Measurements from ENCODE around the gene FSTL5.

Gene FSTL5

DNA sequence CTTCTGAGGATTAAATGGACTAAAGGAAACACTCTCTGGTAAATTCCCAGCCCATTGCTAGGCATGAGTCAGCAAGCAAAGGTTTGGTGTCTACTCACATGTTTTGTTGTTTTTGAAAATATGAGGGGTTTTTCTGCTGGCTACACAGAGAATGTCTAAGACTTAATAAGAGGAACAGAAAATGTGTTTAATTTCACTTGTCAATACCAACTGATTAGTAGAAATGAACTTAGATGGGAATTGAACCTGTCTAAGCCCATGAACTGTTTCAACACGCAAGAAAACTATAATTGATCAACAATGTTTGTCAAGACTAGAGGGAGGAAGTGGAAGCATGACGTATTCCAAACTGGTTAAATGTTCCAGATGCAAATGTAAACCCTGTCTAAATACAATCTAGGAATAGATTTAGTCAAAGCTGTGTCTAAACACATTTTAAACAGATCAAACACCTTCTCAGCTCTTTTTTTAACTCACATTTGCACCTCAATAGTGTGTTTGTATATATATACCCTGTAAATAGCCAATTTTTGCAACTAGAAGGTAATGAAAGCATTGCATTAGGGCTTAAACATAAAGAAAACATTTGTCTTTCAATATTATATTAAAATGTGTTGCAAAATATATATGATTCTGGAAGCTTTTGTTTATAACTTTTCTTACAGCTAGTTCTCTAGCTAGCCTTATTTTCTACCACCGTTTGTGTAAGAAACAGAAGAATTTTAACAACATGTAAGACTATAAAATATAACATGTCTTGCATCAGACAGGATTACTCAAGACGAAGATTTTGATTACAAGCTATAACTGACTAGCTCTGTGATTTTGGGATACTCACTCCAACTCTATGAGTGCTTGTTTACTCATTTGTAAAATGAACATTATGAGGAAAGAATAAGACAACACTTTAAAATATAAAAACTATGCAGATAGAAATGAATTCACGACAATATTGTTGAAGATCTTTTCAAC is 607.8 kb downstream of the FSTL5 start:
- no peak for DNase-seq

DNA sequence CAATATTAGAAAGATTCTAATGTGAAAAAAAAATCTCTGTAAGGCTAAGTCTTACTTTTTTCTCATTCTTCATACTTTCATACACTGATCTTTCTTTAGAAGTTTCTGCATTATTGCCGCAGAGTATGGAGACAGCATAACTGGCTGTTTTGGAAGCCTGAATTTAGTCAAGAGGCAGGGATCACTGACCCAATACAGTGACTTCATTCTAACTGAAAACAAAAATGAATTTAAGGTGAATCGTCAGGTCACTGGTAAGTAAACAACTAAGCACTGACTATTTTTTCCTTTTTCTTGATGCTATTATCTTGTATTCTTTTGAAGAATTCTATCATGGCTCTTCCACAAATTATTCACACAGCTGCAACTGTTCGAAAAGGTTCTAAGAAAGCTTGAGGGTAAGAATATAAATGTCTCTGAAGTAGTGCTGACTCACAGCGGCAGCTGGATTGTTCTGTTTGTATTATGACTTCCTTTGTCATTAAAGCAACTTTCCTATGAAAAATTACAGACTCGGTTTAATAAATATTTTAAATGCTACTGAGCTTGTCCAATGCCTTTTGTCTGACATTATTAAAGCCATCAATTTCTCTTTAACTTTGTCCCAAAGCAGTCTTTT is 609.3 kb downstream of the FSTL5 start:
- no peak for DNase-seq

DNA sequence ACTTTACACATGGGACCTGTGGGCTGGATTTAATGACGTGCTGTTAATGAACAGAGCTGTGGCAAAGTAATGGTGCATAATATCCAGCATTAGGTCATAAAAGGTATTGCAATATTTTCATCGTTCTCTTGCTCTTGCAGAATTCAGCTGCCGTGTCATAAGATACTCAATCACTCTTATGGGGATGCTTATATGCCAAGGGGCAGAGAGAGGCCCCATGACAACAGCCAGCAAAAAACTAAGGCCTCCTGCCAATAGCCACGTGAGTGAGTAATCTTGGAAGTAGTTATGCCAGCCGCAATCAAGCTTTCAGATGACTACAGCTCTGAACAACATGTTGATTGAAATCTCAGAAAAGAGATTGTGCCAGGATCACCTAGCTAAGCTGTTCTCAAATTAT is 616.9 kb downstream of the FSTL5 start:
- DNase-seq, result no peak

- DNase-seq, result no peak
Measured at GRCh38 chr4:161540265-161540664, 623.5 kb downstream of the FSTL5 start.

- DNase-seq, result no peak
Measured at GRCh38 chr4:161538941-161539340, 624.9 kb downstream of the FSTL5 start.

DNA sequence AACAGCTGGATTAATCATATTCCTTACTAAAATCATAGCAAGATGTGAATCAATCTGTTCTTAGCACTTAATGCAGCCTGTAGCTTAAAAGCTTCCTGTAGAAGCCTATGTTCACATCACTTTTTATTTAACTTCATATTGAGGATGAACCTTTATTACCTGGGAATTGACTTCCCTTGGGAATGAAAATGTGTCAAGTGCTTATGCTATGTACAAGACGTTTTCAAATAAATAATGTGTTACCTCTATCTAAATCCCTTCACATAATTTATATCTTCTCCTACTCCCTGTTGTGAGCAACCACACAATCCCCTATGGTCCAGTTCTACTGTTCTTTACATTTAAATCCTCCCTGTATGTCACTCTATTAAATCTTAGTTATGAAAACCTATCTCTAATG is 633.1 kb downstream of the FSTL5 start:
- no peak for DNase-seq

- DNase-seq, result no peak
Measured at GRCh38 chr4:161525121-161525520, 638.7 kb downstream of the FSTL5 start.

DNA sequence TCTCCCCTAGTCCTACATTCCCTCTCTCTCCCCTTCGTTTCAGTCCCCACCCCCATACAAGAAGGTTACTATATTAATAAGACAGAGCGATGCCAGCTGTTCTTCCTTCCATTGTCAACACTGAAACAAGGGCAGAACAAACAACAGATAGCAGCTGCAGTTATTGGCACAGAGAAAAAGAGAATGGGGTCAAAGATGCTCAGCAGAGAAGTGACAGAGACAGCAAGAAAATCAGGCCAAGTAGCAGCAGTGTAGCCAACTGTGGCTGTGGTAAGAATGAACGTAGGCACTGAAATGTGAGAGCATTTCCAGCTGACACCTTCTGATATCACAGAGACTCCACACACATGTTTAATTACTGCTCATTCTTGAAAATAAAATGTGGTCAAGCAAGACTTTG is 641.8 kb downstream of the FSTL5 start:
- no peak for DNase-seq

DNA sequence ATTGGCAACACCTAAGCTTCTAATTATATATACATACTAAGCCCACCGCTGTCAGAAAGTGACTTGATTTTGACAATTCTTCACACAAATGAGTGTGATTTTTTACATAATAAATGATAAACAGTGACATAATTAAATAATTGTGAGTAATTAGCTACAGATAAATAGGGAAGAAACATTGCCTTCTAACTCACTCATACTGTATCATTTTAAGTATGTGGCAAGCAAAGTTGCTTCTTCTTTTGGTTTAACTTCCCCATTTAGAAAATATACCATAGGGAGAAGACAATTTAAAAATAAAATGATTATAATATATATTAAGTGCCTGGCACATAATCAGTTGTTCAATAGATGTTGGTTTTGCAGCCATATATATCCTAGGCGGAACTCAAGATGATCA is 644.2 kb downstream of the FSTL5 start:
- no peak for DNase-seq

DNA sequence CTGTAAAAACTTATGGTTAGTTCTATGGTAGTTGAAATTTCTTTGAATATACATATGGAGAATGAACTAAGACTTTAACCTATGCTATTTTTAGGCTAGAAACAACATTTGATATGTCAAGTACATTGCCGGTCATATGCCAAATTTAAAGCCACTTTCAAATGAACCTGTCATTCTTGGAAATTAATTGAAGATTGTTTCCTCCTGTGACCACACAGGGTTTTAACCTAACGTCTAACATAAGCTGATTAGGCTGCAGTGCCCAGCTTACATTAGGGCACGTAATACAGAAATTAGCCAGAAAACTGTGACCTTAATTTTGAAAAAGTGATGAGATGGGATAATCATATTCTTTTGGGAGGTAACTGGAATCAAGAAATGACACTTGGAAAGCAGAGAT is 645.9 kb downstream of the FSTL5 start:
- DNase-seq, result no peak

DNA sequence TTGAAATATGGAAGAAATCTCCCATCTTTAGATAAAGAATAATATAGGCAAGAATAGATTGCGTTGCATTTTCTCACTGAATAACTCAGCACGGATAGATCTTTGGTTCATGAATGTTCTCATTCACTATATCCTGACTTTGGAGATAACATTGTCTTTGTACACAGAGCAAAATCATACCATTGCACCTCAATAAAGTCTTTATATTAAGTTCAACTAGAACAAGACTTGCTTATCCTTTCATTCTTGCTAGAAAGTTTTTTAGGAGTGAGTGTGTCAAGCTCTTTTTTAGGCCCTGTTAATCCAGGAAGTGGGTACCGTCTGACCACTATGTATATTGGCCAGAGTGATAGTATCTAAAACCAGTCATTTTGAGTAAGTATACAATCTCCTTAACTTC is 658.7 kb downstream of the FSTL5 start:
- no peak for DNase-seq

- no peak for DNase-seq
Measured at GRCh38 chr4:161498155-161498554, 665.6 kb downstream of the FSTL5 start.

DNA sequence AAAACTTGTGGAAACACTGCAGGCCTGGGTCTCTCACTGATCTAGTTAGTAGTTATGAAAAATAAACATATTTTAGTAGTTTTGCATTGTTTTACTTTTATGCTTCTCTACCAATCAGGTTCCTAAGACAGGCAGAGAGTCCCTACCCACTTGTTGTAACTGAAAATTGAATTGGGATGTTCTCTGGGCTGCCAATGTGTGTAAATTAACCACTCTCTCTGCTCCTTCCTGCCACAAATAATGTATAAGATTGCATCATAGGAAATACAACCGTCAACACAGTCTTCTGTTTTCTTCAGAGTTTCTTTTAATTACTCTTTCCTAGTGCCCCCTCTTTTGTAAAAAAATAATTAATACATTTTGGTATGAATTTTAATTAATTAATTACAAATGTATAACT is 677.3 kb downstream of the FSTL5 start:
- no peak for DNase-seq

- no peak for DNase-seq
Measured at GRCh38 chr4:161466316-161466715, 697.5 kb downstream of the FSTL5 start.

DNA sequence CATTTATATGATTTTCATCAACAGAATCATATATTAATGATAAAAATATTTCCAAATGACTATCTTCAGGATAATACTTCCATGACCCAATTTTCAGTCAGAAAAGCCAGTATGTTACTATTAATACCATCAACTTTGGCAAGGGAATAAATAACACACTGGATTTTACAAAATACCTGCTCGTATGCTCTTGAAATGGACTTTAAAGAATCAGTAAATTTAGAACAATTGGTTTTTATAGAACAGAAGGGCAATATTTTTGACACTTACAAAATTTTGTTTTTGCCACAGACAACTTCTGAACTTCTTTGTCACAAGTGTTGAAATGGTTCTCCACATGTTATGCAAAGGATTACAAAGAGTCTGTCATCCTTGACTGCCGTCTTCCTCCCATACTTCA is 700.4 kb downstream of the FSTL5 start:
- DNase-seq, result no peak

GRCh38 chr4:161457906-161458305 is 705.9 kb downstream of the FSTL5 start:
- no peak for DNase-seq

DNA sequence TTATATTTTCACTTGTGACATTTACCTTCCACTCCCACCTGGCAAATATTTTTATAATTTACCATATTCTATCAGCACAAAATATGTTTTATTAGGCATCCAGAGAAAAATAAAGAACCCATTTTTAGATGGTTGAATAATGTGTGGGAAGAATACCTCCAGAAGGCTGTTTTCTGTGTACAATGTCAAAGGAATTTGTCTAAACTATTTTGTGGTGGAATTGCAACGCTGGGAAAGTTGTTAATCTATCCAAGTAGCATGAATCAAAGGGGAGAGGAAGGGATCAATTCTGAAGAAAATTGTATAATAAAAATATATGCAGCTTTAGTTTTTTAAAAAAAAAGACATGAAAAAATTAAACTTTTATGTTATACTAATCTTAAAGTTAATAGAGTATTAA is 706.5 kb downstream of the FSTL5 start:
- DNase-seq, result no peak

DNA sequence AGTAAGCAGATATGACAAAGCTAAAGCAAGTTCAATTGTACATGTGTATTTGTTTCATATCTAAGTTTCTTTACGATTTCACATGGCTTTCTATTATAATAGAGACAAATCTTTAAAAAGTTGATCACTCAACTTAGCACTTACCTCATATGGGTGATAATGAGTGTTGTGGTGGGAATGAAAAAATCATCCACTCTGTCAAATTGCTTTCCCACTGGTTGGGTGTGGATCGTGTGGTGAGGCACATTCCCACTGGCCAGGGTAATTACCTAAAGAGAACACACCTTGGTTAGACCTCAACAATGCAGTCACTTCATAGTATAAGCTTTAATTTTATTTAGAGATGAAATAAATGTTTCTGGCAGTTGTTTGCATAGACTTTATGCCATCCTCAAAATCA is 708.9 kb downstream of the FSTL5 start:
- DNase-seq, result no peak

DNA sequence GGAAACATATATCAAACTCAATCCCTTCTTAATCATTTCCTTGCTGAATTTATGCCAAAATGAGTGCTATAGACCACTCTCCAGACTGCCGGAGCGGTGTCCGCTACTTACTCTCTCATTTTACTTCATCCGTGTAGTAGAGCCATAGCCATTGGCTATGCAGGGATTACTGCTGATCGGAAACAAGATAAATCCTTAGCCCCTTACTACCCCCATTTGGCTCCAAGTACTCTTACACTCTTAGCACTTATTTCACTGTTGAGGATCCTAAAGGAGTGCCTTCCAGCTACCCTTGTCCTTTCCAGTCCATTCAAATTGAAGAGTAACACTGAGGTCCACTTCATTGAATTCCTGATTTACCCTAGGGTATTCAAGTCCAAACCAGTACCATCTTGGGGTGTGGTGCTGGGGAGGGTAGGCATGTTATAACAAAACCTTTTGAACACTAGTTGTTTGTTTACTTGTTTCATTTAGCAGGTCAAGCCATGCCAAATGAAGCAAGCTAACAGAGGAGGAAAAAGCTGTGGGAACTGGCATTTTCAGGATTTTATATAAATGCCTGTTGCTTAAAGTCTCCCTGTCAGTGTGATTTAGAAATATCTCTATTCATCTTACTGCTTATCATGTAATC is 715.1 kb downstream of the FSTL5 start:
- no peak for DNase-seq

GRCh38 chr4:161444626-161445025 is 719.2 kb downstream of the FSTL5 start:
- DNase-seq, result no peak

GRCh38 chr4:161442921-161443320 is 720.9 kb downstream of the FSTL5 start:
- no peak for DNase-seq

DNA sequence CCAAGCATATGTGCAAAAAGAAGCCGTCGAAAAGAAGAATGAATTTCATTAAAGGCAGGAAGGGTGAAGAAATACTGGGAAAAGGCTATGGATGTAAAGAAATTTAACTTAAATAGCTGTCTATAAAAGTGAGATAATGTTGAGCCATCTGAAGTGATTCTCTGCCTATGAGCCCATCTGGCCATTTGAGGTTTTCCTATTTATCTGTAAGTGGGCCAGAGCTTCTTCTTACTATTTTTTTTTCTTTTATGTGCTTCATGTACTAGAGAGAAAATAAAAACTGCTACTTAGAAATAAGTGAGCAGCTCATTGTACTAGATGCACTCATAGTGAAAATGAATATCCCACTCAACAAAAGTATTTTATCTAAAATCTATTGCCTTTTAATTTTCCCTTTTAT is 725.7 kb downstream of the FSTL5 start:
- no peak for DNase-seq

DNA sequence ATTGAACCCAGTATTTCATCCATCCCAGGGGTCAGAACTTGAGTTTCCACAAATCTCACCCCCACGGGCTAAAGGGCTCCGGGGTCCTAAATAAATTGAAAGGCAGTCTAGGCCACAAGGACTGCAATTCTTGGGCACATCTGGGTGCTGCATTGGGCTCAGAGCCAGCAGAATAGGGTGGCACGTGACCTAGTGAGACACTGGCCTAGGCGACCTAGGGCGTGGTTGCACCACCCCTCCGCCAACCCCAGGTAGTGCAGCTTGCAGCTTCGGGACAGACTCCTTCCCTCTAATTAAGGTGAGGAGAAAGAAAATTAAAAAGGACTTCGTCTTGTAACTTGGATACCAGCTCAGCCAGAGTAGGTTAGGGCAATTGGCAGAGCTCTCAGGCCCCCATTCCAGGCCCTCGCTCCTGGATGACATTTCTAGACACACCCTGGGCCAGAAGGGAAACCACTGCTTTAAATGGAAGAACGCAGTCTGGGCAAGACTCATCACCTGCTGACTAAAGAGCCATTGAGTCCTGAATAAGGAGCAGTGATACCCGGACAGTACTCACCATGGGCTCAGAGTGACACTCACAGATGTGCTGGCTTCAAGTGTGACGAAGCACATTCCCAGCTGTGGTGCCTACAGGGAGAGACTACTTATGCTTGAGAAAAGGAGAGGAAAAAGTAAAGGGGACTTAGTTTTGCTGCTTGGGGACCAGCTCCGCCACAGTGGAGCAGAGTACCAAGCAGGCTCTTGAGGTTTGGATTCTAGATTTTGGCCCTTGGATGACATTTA is 735.4 kb downstream of the FSTL5 start:
- DNase-seq, result no peak

All from RPMI8226 (cell line).